Skeletal muscle satellite cell (primary cell): ENCODE measurements around the gene WNT3.
A peak's percentile ranks its signal among the peaks of the same experiment; 100 is the strongest.
"Not testable (repeated sequence)": the region's sequence is repeated elsewhere in the genome, so short reads cannot be mapped to it uniquely, and the experiment has no call there.

ENCODE experiments used
- H3K27me3 ChIP-seq: 2 replicates; pipeline ENCODE4 v1.7.0; 2013; ENCODE audit warnings: low read length; ENCODE audit not compliant: control insufficient read depth, insufficient read depth
- H3K36me3 ChIP-seq: 2 replicates; pipeline ENCODE4 v1.7.0; 2013; ENCODE audit warnings: mild to moderate bottlenecking, control low read depth, low read length; ENCODE audit not compliant: insufficient read depth
- H3K4me1 ChIP-seq: 2 replicates; pipeline ENCODE4 v1.7.0; 2013; ENCODE audit warnings: low read length; ENCODE audit not compliant: control insufficient read depth, insufficient read depth
- H3K4me2 ChIP-seq: 2 replicates; pipeline ENCODE4 v1.7.0; 2013; ENCODE audit warnings: mild to moderate bottlenecking, low read length
- H3K4me3 ChIP-seq: 2 replicates; pipeline ENCODE4 v1.7.0; 2013; ENCODE audit warnings: low read length
- H3K9ac ChIP-seq: 2 replicates; pipeline ENCODE4 v1.7.0; 2013; ENCODE audit warnings: mild to moderate bottlenecking, low read depth, low read length, moderate library complexity
- H3K9me3 ChIP-seq: replicated peaks from 2 replicates; pipeline ENCODE4 v1.7.0; 2013; ENCODE audit warnings: mild to moderate bottlenecking, control low read depth, low read length

WNT3 gene

GRCh38 chr17:46769531-46770438 lies 48.7 kb downstream of the WNT3 start:
- H3K9ac ChIP-seq: peak overlapping the region; percentile 8

GRCh38 chr17:46768896-46769295 lies 49.6 kb downstream of the WNT3 start:
- not testable (repeated sequence) for H3K36me3 ChIP-seq, H3K9me3 ChIP-seq, H3K4me3 ChIP-seq, H3K9ac ChIP-seq, H3K27me3 ChIP-seq, H3K4me2 ChIP-seq
- peaks cover 31% of the 10 kb centered on the region for H3K4me1 ChIP-seq

More at GRCh38 chr17:46769531-46770438, 48.7 kb downstream of the WNT3 start:
- Histone ChIP-seq H3K9me3 (no peaks in the 10 kb centered on the region), H3K4me2 (peak overlapping the region; percentile 73), H3K36me3 (no peaks in the 10 kb centered on the region), H3K4me1 (peaks cover 24% of the 10 kb centered on the region), H3K4me3 (peak overlapping the region; percentile 51), H3K27me3 (no peaks in the 10 kb centered on the region)

GRCh38 chr17:46768540-46768870 lies 50.0 kb downstream of the WNT3 start:
- Histone ChIP-seq H3K27me3 (no peaks in the 10 kb centered on the region), H3K4me1 (peaks cover 31% of the 10 kb centered on the region), H3K4me3 (no peak overlapping the region), H3K9me3 (no peaks in the 10 kb centered on the region), H3K4me2 (no peak overlapping the region), H3K9ac (no peak overlapping the region), H3K36me3 (no peaks in the 10 kb centered on the region)

GRCh38 chr17:46766493-46767491 lies 51.7 kb downstream of the WNT3 start:
- Histone ChIP-seq H3K4me3 (no peak overlapping the region), H3K9ac (no peak overlapping the region), H3K4me1 (peaks cover 27% of the 10 kb centered on the region), H3K36me3 (no peaks in the 10 kb centered on the region), H3K4me2 (no peak overlapping the region), H3K9me3 (no peaks in the 10 kb centered on the region), H3K27me3 (no peaks in the 10 kb centered on the region)

GRCh38 chr17:46765453-46765852 lies 53.0 kb downstream of the WNT3 start:
- Histone ChIP-seq H3K9ac (no peak overlapping the region), H3K9me3 (no peaks in the 10 kb centered on the region), H3K27me3 (no peaks in the 10 kb centered on the region), H3K4me3 (no peak overlapping the region), H3K36me3 (no peaks in the 10 kb centered on the region), H3K4me2 (no peak overlapping the region), H3K4me1 (peaks cover 22% of the 10 kb centered on the region)

GRCh38 chr17:46764709-46765401 lies 53.6 kb downstream of the WNT3 start:
- H3K4me3 ChIP-seq: no peak overlapping the region
- no peaks in the 10 kb centered on the region for H3K27me3 ChIP-seq
- no peak overlapping the region for H3K9ac ChIP-seq
- no peaks in the 10 kb centered on the region for H3K36me3 ChIP-seq
- H3K4me2 ChIP-seq: peak overlapping the region; percentile 40
- no peaks in the 10 kb centered on the region for H3K9me3 ChIP-seq
- H3K4me1 ChIP-seq: peaks cover 22% of the 10 kb centered on the region

GRCh38 chr17:46764000-46764708 lies 54.3 kb downstream of the WNT3 start:
- Histone ChIP-seq H3K4me3 (no peak overlapping the region), H3K27me3 (no peaks in the 10 kb centered on the region), H3K9ac (no peak overlapping the region), H3K36me3 (no peaks in the 10 kb centered on the region), H3K4me1 (peaks cover 16% of the 10 kb centered on the region), H3K4me2 (peak overlapping the region; percentile 40), H3K9me3 (no peaks in the 10 kb centered on the region)

GRCh38 chr17:46763416-46763815 lies 55.1 kb downstream of the WNT3 start:
- no peak overlapping the region for H3K4me3 ChIP-seq
- H3K27me3 ChIP-seq: no peaks in the 10 kb centered on the region
- H3K36me3 ChIP-seq: no peaks in the 10 kb centered on the region
- no peak overlapping the region for H3K9ac ChIP-seq
- no peaks in the 10 kb centered on the region for H3K9me3 ChIP-seq
- H3K4me2 ChIP-seq: no peak overlapping the region
- H3K4me1 ChIP-seq: peaks cover 16% of the 10 kb centered on the region

- no peak overlapping the region for H3K4me3 ChIP-seq
- no peak overlapping the region for H3K4me2 ChIP-seq
- H3K9me3 ChIP-seq: no peaks in the 10 kb centered on the region
- peaks cover 17% of the 10 kb centered on the region for H3K4me1 ChIP-seq
- H3K9ac ChIP-seq: no peak overlapping the region
- no peaks in the 10 kb centered on the region for H3K27me3 ChIP-seq
- peaks cover 19% of the 10 kb centered on the region for H3K36me3 ChIP-seq
Observed at GRCh38 chr17:46759141-46759540, 59.4 kb downstream of the WNT3 start.

- H3K4me2 ChIP-seq: no peak overlapping the region
- H3K9ac ChIP-seq: no peak overlapping the region
- H3K36me3 ChIP-seq: peaks cover 22% of the 10 kb centered on the region
- H3K27me3 ChIP-seq: no peaks in the 10 kb centered on the region
- no peaks in the 10 kb centered on the region for H3K9me3 ChIP-seq
- H3K4me3 ChIP-seq: no peak overlapping the region
- peaks cover 16% of the 10 kb centered on the region for H3K4me1 ChIP-seq
Observed at GRCh38 chr17:46758614-46759013, 59.9 kb downstream of the WNT3 start.
